Measurements from ENCODE around the gene KCNN3. TPM values are rescaled to one million over a fixed set of nuclear protein-coding genes. Genes with fewer than 3 reads are reported as not detected.

KCNN3 gene
- total and polyA plus RNA-seq, 2 of the 8 experiments (the other 6 are each of a cell fraction or from before 2014, with no cell fraction given) = 2.8 to 3.7 TPM

DNA sequence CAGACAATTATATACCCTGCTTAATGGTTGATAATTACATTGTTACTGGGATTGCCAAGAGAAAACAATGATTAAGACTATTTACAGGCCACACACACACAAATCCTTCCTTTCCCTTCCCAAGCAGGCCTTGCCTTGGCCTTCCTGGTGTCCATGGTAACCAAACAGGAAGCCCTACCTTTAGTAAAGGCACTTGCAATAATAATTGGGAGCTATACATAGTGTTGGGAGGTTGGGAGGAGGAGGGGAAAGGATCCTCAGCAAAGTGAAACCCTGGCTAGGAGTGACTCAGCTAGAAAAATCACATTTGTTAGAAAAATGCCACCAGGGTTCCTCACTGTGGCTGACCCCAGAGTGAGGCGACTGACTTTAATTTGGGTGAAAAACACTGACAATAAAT is 139.8 kb downstream of the KCNN3 start:
- Histone ChIP-seq H3K18ac (ENCODE audit: extremely low read depth, low read length) (no peak overlapping the region), H2BK20ac (ENCODE audit: low read length) (no peak overlapping the region), H4K8ac (ENCODE audit: extremely low read depth, insufficient read depth, low read length) (no peak overlapping the region), H4K91ac (replicated peaks; ENCODE audit: insufficient read length, low read length) (no peak overlapping the region), H2BK12ac (ENCODE audit: low read depth, low read length) (peak overlapping the region; percentile 0; the same call in 1 of the 2 replicates), H4K5ac (ENCODE audit: insufficient read length, low read depth, low read length) (no peak overlapping the region), H2BK5ac (ENCODE audit: low read depth, low read length) (no peak overlapping the region), H3K27me3 (replicated peaks in 1 of 4; ENCODE audit: control insufficient read depth in 3 of 4, extremely low read depth in 1 of 4, insufficient read depth in 3 of 4, low read length in 3 of 4) (no peaks in the 10 kb centered on the region), H4K20me1 (replicated peaks in 1 of 2; ENCODE audit: control insufficient read depth in 1 of 2, insufficient read depth in 2 of 2, low read length in 2 of 2) (no peaks in the 10 kb centered on the region), H2BK15ac (ENCODE audit: low read length) (no peak overlapping the region), H3K23ac (ENCODE audit: insufficient read length) (no peak overlapping the region), H3K9me3 (ENCODE audit: insufficient read depth in 2 of 2, low read depth in 1 of 2, low read length in 1 of 2) (no peaks in the 10 kb centered on the region), H3K23me2 (ENCODE audit: low read depth, low read length) (no peaks in the 10 kb centered on the region), H3K79me2 (ENCODE audit: control insufficient read depth in 1 of 2, insufficient read depth in 2 of 2, low read length in 2 of 2) (no peaks in the 10 kb centered on the region), H2BK120ac (replicated peaks; ENCODE audit: low read depth, low read length) (no peak overlapping the region), H3K27ac (ENCODE audit: low read depth, low read length) (no peak overlapping the region), H3K36me3 (ENCODE audit: control insufficient read depth in 2 of 4, insufficient read depth in 4 of 4, low read length in 3 of 4) (no peaks in the 10 kb centered on the region), H3K4me2 (ENCODE audit: insufficient read depth in 1 of 2, low read depth in 2 of 2, low read length in 2 of 2) (no peak overlapping the region), H3K4me3 (ENCODE audit: extremely low read depth in 1 of 4, insufficient read depth in 2 of 4, low read depth in 3 of 4, low read length in 4 of 4) (no peak overlapping the region), H3K9ac (replicated peaks in 1 of 4; ENCODE audit: extremely low read depth in 1 of 4, low read depth in 3 of 4, low read length in 3 of 4) (no peak overlapping the region), H3K56ac (replicated peaks; ENCODE audit: insufficient read length, low read depth, low read length) (no peak overlapping the region), H2AFZ (ENCODE audit: low read length) (no peak overlapping the region), H3K79me1 (ENCODE audit: low read depth, low read length) (no peaks in the 10 kb centered on the region), H3K14ac (ENCODE audit: insufficient read length) (no peak overlapping the region), H3K4ac (replicated peaks; ENCODE audit: insufficient read length, low read depth, low read length) (no peak overlapping the region), H3K4me1 (replicated peaks in 1 of 4; ENCODE audit: control insufficient read depth in 3 of 4, insufficient read depth in 4 of 4, low read length in 3 of 4) (peaks cover 3 to 17% (median 8%) of the 10 kb centered on the region in 4 experiments; a peak in 6 of 7 replicates), H2AK5ac (ENCODE audit: low read depth, low read length) (no peak overlapping the region)
- TF ChIP-seq MAFK (IDR thresholded peaks at IDR 0.05; ENCODE audit: low read depth, low read length) (peak; percentile 71; the same call in 1 of the 2 replicates), SP1 (IDR thresholded peaks at IDR 0.05; ENCODE audit: low read depth, low read length) (0 out of 2 replicates have a peak, but pooled peaks have one; percentile 21), RAD21 (IDR thresholded peaks at IDR 0.05 in 1 of 2, conservative IDR thresholded peaks at IDR 0.05 in 1 of 2; ENCODE audit: low read depth in 2 of 2, low read length in 2 of 2) (no peak), BACH1 (IDR thresholded peaks at IDR 0.05; ENCODE audit: low read length) (peak; percentile 83)
- no peak for DNase-seq (ENCODE audit: low read depth in 1 of 2, low spot score in 2 of 2)
- peak; percentile 60 for FAIRE-seq
- ChIA-PET CTCF (ENCODE audit: partially characterized antibody) (interaction anchor here (0.8 to 2.7 kb wide), 15 partner anchors 8 to 251 kb away, joined by 3 to 19 read pairs (median 4); no protein-coding TSS in a partner anchor), POLR2A (ENCODE audit: partially characterized antibody) (interaction anchor here (1.4 to 1.8 kb wide), 2 partner anchors 13 to 45 kb away, joined by 4 read pairs; no protein-coding TSS in a partner anchor)
- 75% methylated on average over 1 of the region's 1 CpG; no CpG with 5 or more reads in 1 of the 2 experiments for WGBS, 2 experiments (ENCODE audit: extremely low coverage in 1 of 2, insufficient coverage in 1 of 2, insufficient read length in 1 of 2, insufficient replicate concordance in 2 of 2, low coverage in 1 of 2, low lambda C conversion rate in 2 of 2, missing lambda C conversion rate in 1 of 2)
